NCI-H2081 (cell line): ENCODE measurements around the gene ALDOB.
"Not testable (repeated sequence)": the region's sequence is repeated elsewhere in the genome, so short reads cannot be mapped to it uniquely, and the experiment has no call there.

Experiments used
- DNase-seq, 2 experiments: peaks; one replicate each; lab custom pipeline; 2025; lab: John Stamatoyannopoulos, UW

Gene ALDOB

GRCh38 chr9:101421653-101422065, 13.9 kb downstream of the ALDOB start:
- DNase-seq: no peak

GRCh38 chr9:101419863-101420262, 15.7 kb downstream of the ALDOB start:
- DNase-seq: no peak

DNA sequence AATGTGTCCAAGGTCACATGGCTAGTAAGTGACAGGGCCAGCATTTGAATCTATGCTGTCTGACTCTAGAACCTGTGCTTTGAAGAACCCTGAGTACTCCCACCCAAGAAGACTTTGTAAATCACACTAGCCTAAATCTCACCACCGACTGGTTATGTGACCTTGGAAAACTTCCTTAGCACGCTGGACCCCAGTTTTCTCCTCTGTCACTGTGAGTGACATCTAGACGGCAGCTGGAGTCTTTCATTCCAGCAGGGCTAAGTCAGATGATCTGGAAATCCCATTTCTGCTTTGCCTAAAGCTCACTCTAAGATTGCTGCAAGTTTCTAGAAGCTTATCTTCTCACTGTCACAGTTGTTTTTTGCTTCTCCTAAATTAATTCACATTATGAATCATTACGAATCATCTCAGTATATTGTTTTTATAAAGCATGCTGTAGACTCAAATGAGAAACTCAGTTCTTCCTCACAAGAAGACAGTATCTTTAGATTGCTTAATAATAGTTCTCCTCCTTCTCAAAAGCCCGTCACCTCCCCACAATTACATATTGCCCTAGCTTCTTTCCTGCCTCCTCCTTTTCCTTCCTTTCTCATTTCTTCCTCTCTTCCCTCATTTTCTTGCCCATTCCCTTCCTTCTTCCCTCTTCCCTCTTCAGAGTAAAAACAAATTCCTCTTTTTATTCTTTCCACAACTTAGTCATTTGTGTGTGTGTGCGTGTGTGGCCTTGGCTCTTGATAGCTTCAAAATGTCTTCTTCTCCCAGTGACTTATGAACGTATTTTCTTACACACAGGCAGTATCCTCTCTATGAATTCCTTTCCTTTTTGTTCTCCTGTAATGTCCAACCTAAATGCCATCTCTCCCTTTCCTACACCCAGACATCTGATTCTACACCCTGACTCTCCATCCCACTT, 16.8 kb downstream of the ALDOB start:
- no peak for DNase-seq

- DNase-seq: no peak
These were observed 17.6 kb downstream of the ALDOB start for GRCh38 chr9:101417977-101418376.

DNA sequence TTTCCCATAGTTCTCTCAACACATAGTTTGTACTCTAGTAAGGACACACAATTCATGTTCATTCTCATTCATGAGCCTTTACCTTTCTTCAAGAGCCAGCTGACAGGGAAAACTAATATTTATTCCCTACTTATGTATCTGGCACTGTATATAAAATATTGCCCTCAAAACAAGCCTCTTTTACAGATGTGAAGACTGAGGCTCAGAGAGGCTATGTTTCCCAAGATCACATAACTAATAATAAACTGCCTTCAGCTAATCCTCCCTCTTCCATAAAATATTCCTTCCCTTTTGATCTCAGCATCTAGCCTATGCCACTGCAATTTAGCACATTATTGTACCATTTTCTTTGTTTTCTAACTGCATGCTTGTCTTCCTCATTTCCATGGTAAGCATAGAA, 18.2 kb downstream of the ALDOB start:
- DNase-seq: no peak

- DNase-seq: no peak
These were observed 20.0 kb downstream of the ALDOB start for GRCh38 chr9:101415578-101415977.

DNA sequence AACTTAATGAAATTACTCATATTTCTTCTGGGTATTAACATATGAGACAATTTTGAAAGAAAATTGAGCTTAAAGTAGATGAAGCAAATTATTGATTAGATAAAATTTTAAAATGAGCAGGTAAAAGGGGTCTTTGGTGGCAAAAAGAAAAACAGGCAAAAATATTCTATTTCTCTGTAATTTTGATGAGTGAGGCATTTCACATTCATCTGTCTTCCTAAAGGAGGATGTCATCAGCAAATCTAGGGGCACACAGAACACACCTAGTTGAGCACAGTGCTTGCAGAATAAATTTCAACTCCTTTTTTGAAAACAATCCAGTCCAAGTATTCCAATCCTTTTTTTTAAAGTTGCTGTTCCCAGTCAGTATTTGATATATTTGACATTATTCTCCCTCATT, 20.7 kb downstream of the ALDOB start:
- no peak for DNase-seq

DNA sequence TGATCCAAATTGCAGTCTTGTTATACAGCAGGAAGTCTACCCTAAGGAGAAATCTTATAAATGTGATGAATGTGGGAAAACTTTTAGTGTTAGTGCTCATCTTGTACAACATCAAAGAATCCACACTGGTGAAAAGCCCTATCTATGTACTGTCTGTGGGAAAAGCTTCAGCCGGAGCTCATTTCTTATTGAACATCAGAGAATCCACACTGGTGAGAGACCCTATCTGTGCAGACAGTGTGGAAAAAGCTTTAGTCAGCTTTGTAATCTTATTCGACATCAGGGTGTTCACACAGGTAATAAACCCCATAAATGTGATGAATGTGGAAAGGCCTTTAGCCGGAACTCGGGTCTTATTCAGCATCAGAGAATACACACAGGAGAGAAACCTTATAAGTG, 26.5 kb downstream of the ALDOB start:
- DNase-seq: no peak

DNA sequence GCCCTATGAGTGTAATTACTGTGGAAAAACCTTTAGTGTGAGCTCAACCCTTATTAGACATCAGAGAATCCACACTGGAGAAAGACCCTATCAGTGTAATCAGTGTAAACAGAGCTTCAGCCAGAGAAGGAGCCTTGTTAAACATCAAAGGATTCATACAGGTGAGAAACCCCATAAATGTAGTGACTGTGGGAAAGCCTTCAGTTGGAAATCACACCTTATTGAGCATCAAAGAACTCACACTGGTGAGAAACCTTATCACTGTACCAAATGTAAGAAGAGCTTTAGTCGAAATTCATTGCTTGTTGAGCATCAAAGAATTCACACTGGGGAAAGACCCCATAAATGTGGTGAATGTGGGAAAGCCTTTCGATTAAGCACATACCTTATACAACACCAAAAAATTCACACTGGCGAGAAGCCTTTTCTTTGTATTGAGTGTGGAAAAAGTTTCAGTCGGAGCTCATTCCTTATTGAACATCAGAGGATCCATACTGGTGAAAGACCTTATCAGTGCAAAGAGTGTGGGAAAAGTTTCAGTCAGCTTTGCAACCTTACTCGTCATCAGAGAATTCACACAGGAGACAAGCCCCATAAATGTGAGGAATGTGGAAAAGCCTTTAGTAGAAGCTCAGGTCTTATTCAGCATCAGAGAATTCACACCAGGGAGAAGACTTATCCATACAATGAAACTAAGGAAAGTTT, 27.0 kb downstream of the ALDOB start:
- DNase-seq: no peak

DNA sequence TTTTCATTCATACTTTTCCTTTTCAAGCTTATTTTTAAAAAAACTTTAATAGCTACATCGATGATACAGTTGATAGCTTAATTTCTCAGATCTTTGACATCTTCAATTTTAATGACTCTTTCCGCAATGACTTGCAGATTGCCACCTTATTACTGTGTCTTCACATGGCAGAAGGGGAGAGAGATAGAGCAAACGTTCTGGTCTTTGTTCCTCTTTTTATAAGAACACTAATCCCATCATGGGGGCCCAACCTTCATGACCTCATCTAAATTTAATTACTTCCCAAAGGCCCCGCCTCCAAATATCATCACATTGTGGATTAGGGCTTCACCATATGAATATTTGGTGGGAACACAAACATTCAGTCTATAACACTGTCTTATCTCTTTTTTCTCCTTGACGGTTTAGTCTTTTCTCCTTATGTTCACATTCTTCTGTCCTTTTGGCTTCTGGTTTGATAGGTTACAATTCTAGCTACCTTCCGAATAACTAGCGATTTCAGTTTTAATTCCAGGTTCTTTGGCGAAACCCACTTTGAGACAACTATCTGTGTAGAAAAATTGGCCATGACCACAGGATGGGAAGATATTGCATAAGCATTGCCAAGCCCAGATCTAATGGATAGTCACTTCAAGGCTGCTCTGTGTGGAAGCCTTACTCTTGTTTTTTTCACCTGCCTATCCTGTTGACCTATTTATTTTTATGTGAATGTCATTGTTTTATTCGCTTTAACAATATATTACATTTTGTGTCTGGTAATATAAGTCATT, 31.9 kb downstream of the ALDOB start:
- DNase-seq: no peak

- DNase-seq: peak; percentile 8 to 35
These were observed 35.5 kb downstream of the ALDOB start for GRCh38 chr9:101400120-101400519.

DNA sequence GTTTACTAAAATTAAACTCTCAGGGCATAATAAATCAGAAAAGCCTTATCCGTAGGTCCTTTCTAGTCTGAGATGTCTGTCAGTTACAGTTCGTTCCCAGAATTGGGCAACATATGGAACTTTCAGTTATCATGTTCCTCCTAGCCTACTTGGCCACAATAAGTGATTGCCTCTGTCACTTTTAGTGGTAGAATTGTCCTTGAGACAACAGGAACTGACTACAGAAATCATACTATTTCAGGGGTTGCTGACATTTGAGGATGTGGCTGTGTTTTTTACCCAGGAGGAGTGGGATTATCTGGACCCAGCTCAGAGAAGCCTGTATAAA, 36.0 kb downstream of the ALDOB start:
- DNase-seq: no peak

- DNase-seq: no peak
These were observed 36.5 kb downstream of the ALDOB start for GRCh38 chr9:101398930-101399642.

DNA sequence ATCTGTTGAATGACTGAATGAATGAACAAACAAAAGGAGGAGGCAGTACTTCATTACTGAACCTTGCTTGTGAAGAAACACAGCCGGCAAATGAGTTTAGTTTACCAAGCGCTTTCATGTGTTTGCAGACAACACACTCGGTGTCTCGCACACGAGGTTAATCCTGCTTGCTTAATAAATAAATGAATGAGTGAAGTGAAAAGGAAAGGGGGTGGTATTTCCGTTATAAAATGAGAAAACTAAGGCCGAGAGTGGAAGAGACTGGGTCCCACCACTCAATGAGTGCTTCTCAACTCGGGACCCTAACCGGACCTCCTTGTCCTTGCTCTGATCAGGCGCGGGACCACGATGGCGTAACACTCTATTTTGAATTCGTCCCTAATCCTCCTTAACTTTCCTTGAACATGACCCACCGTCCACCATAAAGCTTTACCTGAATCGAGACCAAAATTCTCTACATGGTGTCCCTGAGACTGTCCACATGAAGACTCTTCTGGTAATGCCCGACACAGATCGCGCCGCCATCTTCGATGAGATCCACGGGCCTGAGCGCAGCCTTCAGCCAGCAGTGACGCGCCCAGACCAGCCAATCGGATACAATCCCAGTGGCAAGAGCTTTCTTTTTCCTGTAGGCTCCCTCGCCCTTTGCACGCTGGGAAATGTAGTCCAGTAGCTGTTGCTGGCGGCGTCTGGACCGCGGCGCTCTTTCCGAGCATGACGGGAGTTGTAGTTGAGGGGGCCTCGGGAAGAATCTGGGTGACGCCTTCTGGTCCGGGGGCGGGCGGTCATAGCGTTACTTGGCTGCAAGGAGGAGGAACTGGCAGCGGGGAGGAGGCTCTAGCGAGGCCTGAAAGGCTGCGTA, 37.3 kb downstream of the ALDOB start, which contains the start of the genes MRPL50 and ZNF189:
TSS of gene MRPL50 (minus strand) at position 551 of the 862 bp plus-strand sequence. CDS start at position 525, 26 bp downstream.
TSS of gene ZNF189 (plus strand) at position 784 of the 862 bp plus-strand sequence. CDS start 306 bp downstream, outside the sequence.
- DNase-seq: peak; percentile 96 to 99

DNA sequence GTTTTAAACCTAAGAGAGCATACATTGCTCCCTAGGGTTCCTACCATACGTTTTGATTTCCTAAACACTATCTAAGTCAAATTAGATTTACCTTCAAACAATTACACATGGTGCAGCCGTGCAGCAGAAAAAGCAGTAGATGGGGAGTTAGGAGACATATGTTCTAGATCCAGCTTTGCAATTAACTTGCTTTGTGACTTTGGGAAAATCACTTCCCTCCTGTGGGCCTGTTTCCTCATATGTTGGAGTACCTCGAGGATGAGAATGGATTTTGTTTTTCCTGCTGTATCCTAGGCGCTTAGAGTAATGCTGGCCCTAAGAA, 37.9 kb downstream of the ALDOB start:
- DNase-seq: peak in 1 of 2 experiments; percentile 40

- DNase-seq: no peak
These were observed 40.9 kb downstream of the ALDOB start for GRCh38 chr9:101394687-101395086.

GRCh38 chr9:101393135-101393534, 42.4 kb downstream of the ALDOB start:
- no peak for DNase-seq

- peak; percentile 45 to 76 for DNase-seq
These were observed 47.0 kb downstream of the ALDOB start for GRCh38 chr9:101388507-101388993.

GRCh38 chr9:101387871-101388506, 47.6 kb downstream of the ALDOB start:
- peak; percentile 73 to 80 for DNase-seq

GRCh38 chr9:101384873-101385536, 50.6 kb downstream of the ALDOB start, which contains the start of gene BAAT:
Gene BAAT (minus strand): TSS chr9:101385006. CDS start chr9:101371404, 13,602 bp downstream.
- DNase-seq: not testable (repeated sequence)
